Measurements from ENCODE around the gene GOLGA6L2.
"Not testable (repeated sequence)": the region's sequence is repeated elsewhere in the genome, so short reads cannot be mapped to it uniquely, and the experiment has no call there.

GOLGA6L2 gene

GRCh38 chr15:23447107-23447500 lies at the start of gene GOLGA6L2:
Gene GOLGA6L2, minus strand, starts transcription at chr15:23447243. Its CDS starts 62 bp downstream, at chr15:23447181.
- no peak for DNase-seq (ENCODE audit: low read depth in 2 of 2)

- DNase-seq (ENCODE audit: low read depth in 2 of 2), result no peak
These were observed 37.8 kb upstream of the GOLGA6L2 start for GRCh38 chr15:23484870-23485269.

GRCh38 chr15:23483821-23484299 lies 36.8 kb upstream of the GOLGA6L2 start:
- no peak for DNase-seq (ENCODE audit: low read depth in 2 of 2)

- no peak for DNase-seq (ENCODE audit: low read depth in 2 of 2)
These were observed 35.9 kb upstream of the GOLGA6L2 start for GRCh38 chr15:23482764-23483489.

- no peak for DNase-seq (ENCODE audit: low read depth in 2 of 2)
These were observed 35.2 kb upstream of the GOLGA6L2 start for GRCh38 chr15:23482228-23482627.

- DNase-seq (ENCODE audit: low read depth in 2 of 2), result no peak
These were observed 30.9 kb upstream of the GOLGA6L2 start for GRCh38 chr15:23477920-23478319.

GRCh38 chr15:23472678-23473077 lies 25.6 kb upstream of the GOLGA6L2 start:
- no peak for DNase-seq (ENCODE audit: low read depth in 2 of 2)

GRCh38 chr15:23472033-23472432 lies 25.0 kb upstream of the GOLGA6L2 start:
- no peak for DNase-seq (ENCODE audit: low read depth in 2 of 2)

GRCh38 chr15:23467110-23467600 lies 20.1 kb upstream of the GOLGA6L2 start:
- no peak for DNase-seq (ENCODE audit: low read depth in 2 of 2)

GRCh38 chr15:23457890-23458289 lies 10.8 kb upstream of the GOLGA6L2 start:
- DNase-seq (ENCODE audit: low read depth in 2 of 2), result no peak

GRCh38 chr15:23446215-23447106 lies 582 bp downstream of the GOLGA6L2 start:
- no peak for DNase-seq (ENCODE audit: low read depth in 2 of 2)

- DNase-seq (ENCODE audit: low read depth in 2 of 2), result no peak
These were observed 2.8 kb downstream of the GOLGA6L2 start for GRCh38 chr15:23444269-23444668.

- DNase-seq (ENCODE audit: low read depth in 2 of 2), result no peak
These were observed 5.8 kb downstream of the GOLGA6L2 start for GRCh38 chr15:23441204-23441603.

GRCh38 chr15:23440596-23440995 lies 6.4 kb downstream of the GOLGA6L2 start:
- DNase-seq (ENCODE audit: low read depth in 2 of 2), result no peak

GRCh38 chr15:23439513-23439912 lies 7.5 kb downstream of the GOLGA6L2 start:
- DNase-seq (ENCODE audit: low read depth in 2 of 2), result no peak

GRCh38 chr15:23438816-23439466 lies 8.1 kb downstream of the GOLGA6L2 start:
- no peak for DNase-seq (ENCODE audit: low read depth in 2 of 2)

GRCh38 chr15:23437673-23438072 lies 9.4 kb downstream of the GOLGA6L2 start:
- DNase-seq (ENCODE audit: low read depth in 2 of 2), result no peak

- no peak for DNase-seq (ENCODE audit: low read depth in 2 of 2)
These were observed 9.9 kb downstream of the GOLGA6L2 start for GRCh38 chr15:23437146-23437545.

GRCh38 chr15:23436421-23436820 lies 10.6 kb downstream of the GOLGA6L2 start:
- DNase-seq (ENCODE audit: low read depth in 2 of 2), result no peak

GRCh38 chr15:23434699-23435098 lies 12.3 kb downstream of the GOLGA6L2 start:
- not testable (repeated sequence) for DNase-seq (ENCODE audit: low read depth in 2 of 2)

GRCh38 chr15:23425327-23425726 lies 21.7 kb downstream of the GOLGA6L2 start:
- not testable (repeated sequence) for DNase-seq (ENCODE audit: low read depth in 2 of 2)
